Astrocyte (in vitro differentiated cells and primary cell): ENCODE data around the gene NOX3. TPM values are rescaled to one million over a fixed set of nuclear protein-coding genes. Genes with fewer than 3 reads are reported as not detected.

Experiments used
- DNase-seq: peaks from one replicate; pipeline ENCODE4 v3.0.0-alpha.2; 2010; ENCODE audit warnings: low read depth
- FAIRE-seq: peaks from 2 replicates; lab custom pipeline; 2011; peaks lifted over from hg19 to GRCh38; lab: Jason Lieb, UNC
- H2AFZ ChIP-seq: 2 replicates; pipeline ENCODE4 v1.6.0; 2012; ENCODE audit warnings: low read depth, low read length, inconsistent platforms
- H3K27ac ChIP-seq: 2 replicates; pipeline ENCODE4 v1.5.1; 2011; ENCODE audit warnings: low read depth, low read length, inconsistent platforms
- H3K27me3 ChIP-seq: 2 replicates; pipeline ENCODE4 v1.6.0; 2011; ENCODE audit warnings: low read length, inconsistent platforms; ENCODE audit not compliant: insufficient read depth
- H3K36me3 ChIP-seq: 2 replicates; pipeline ENCODE4 v1.5.1; 2011; ENCODE audit warnings: low read length, inconsistent platforms; ENCODE audit not compliant: insufficient read depth
- H3K4me1 ChIP-seq: 2 replicates; pipeline ENCODE4 v1.5.1; 2011; ENCODE audit warnings: low read length, inconsistent platforms; ENCODE audit not compliant: insufficient read depth
- H3K4me2 ChIP-seq: 2 replicates; pipeline ENCODE4 v1.6.0; 2012; ENCODE audit warnings: low read length, inconsistent platforms
- H3K4me3 ChIP-seq: 2 replicates; pipeline ENCODE4 v1.5.1; 2011; ENCODE audit warnings: low read depth, mild to moderate bottlenecking, low read length, inconsistent platforms; ENCODE audit not compliant: insufficient read depth
- H3K79me2 ChIP-seq: 2 replicates; pipeline ENCODE4 v1.6.0; 2012; ENCODE audit warnings: mild to moderate bottlenecking, low read length, inconsistent platforms; ENCODE audit not compliant: insufficient read depth
- H3K9ac ChIP-seq: 2 replicates; pipeline ENCODE4 v1.6.0; 2012; ENCODE audit warnings: mild to moderate bottlenecking, low read length, inconsistent platforms
- H3K9me3 ChIP-seq: 2 replicates; pipeline ENCODE4 v1.5.1; 2012; ENCODE audit warnings: low read depth, mild to moderate bottlenecking, low read length, inconsistent platforms; ENCODE audit not compliant: insufficient read depth
- H4K20me1 ChIP-seq: 2 replicates; pipeline ENCODE4 v1.6.0; 2012; ENCODE audit warnings: low read length, inconsistent platforms; ENCODE audit not compliant: insufficient read depth
- H3K27ac Mint-ChIP-seq: one replicate; pipeline ENCODE4 v1.8.0; 2021; ENCODE audit warnings: mild to moderate bottlenecking, mixed read lengths; ENCODE audit not compliant: unreplicated experiment
- H3K27me3 Mint-ChIP-seq: one replicate; pipeline ENCODE4 v1.8.0; 2021; ENCODE audit warnings: low read depth, mixed read lengths; ENCODE audit not compliant: unreplicated experiment
- H3K36me3 Mint-ChIP-seq: one replicate; pipeline ENCODE4 v1.8.0; 2021; ENCODE audit warnings: low read depth, mixed read lengths; ENCODE audit not compliant: unreplicated experiment
- H3K4me1 Mint-ChIP-seq: one replicate; pipeline ENCODE4 v1.8.0; 2021; ENCODE audit warnings: low read depth, mixed read lengths; ENCODE audit not compliant: unreplicated experiment
- H3K4me3 Mint-ChIP-seq: one replicate; pipeline ENCODE4 v1.8.0; 2021; ENCODE audit warnings: mild to moderate bottlenecking, moderate library complexity, mixed read lengths; ENCODE audit not compliant: unreplicated experiment
- H3K9me3 Mint-ChIP-seq: one replicate; pipeline ENCODE4 v1.8.0; 2021; ENCODE audit warnings: mild to moderate bottlenecking, mixed read lengths; ENCODE audit not compliant: unreplicated experiment
- CTCF ChIP-seq: IDR thresholded peaks from 2 replicates; pipeline ENCODE4 v1.5.1; 2011; ENCODE audit warnings: low read depth, mild to moderate bottlenecking, inconsistent platforms, low read length, moderate library complexity; ENCODE audit not compliant: insufficient read depth
- EZH2 ChIP-seq: IDR thresholded peaks from 2 replicates; pipeline ENCODE4 v1.6.1; 2012; ENCODE audit warnings: mild to moderate bottlenecking, low read length, inconsistent platforms; ENCODE audit not compliant: insufficient read depth
- total RNA-seq: library from RNA; stranded (reverse); gene quantifications from 2 replicates; pipeline ENCODE4 v1.2.1, GENCODE V29; 2021

The NOX3 gene
- total RNA-seq, 1 donor from 2014 or later: 0.30 TPM

- no peak overlapping the region for H3K9ac ChIP-seq
- FAIRE-seq: no peak
- H3K27ac ChIP-seq: no peak overlapping the region
- no peaks in the 10 kb centered on the region for H3K36me3 Mint-ChIP-seq
- no peak overlapping the region for H3K27ac Mint-ChIP-seq
- TF ChIP-seq EZH2 (no peak), CTCF (no peak)
- H3K27me3 ChIP-seq: no peaks in the 10 kb centered on the region
- no peaks in the 10 kb centered on the region for H3K79me2 ChIP-seq
- no peak overlapping the region for H3K4me3 ChIP-seq
- no peaks in the 10 kb centered on the region for H3K27me3 Mint-ChIP-seq
- H3K9me3 Mint-ChIP-seq: no peaks in the 10 kb centered on the region
- no peak overlapping the region for H3K4me3 Mint-ChIP-seq
- no peak overlapping the region for H3K4me2 ChIP-seq
- H4K20me1 ChIP-seq: no peaks in the 10 kb centered on the region
- peak; percentile 78 for DNase-seq
- H3K36me3 ChIP-seq: no peaks in the 10 kb centered on the region
- no peak overlapping the region for H2AFZ ChIP-seq
- no peaks in the 10 kb centered on the region for H3K9me3 ChIP-seq
- H3K4me1 Mint-ChIP-seq: no peaks in the 10 kb centered on the region
- H3K4me1 ChIP-seq: no peaks in the 10 kb centered on the region
Observed at GRCh38 chr6:155483858-155484257, 28.2 kb upstream of the NOX3 start.

- H3K4me3 ChIP-seq: no peak overlapping the region
- TF ChIP-seq EZH2 (no peak), CTCF (no peak)
- DNase-seq (peak; percentile 66), FAIRE-seq (peak; percentile 72)
- H3K9ac ChIP-seq: no peak overlapping the region
- Mint-ChIP-seq H3K9me3 (no peaks in the 10 kb centered on the region), H3K4me1 (no peaks in the 10 kb centered on the region), H3K27me3 (no peaks in the 10 kb centered on the region), H3K36me3 (no peaks in the 10 kb centered on the region), H3K4me3 (no peak overlapping the region), H3K27ac (no peak overlapping the region)
- no peaks in the 10 kb centered on the region for H3K79me2 ChIP-seq
- H3K4me1 ChIP-seq: no peaks in the 10 kb centered on the region
- H3K36me3 ChIP-seq: no peaks in the 10 kb centered on the region
- H3K27ac ChIP-seq: no peak overlapping the region
- no peaks in the 10 kb centered on the region for H3K27me3 ChIP-seq
- peak overlapping the region; percentile 24 for H3K4me2 ChIP-seq
- H3K9me3 ChIP-seq: no peaks in the 10 kb centered on the region
- H2AFZ ChIP-seq: peak overlapping the region; percentile 3
- H4K20me1 ChIP-seq: no peaks in the 10 kb centered on the region
Observed at GRCh38 chr6:155481215-155481614, 25.6 kb upstream of the NOX3 start.

GRCh38 chr6:155473741-155474140 lies 18.1 kb upstream of the NOX3 start:
- Histone ChIP-seq H2AFZ (no peak overlapping the region), H3K9me3 (peaks cover 9% of the 10 kb centered on the region)
- peaks cover 12% of the 10 kb centered on the region for H3K9me3 Mint-ChIP-seq

More at GRCh38 chr6:155473741-155474140, 18.1 kb upstream of the NOX3 start:
- Histone ChIP-seq H3K4me2 (no peak overlapping the region), H3K4me3 (no peak overlapping the region), H4K20me1 (no peaks in the 10 kb centered on the region), H3K27me3 (no peaks in the 10 kb centered on the region), H3K36me3 (no peaks in the 10 kb centered on the region), H3K27ac (no peak overlapping the region), H3K9ac (no peak overlapping the region), H3K79me2 (no peaks in the 10 kb centered on the region), H3K4me1 (no peaks in the 10 kb centered on the region)
- Mint-ChIP-seq H3K4me1 (no peaks in the 10 kb centered on the region), H3K27ac (no peak overlapping the region), H3K27me3 (no peaks in the 10 kb centered on the region), H3K4me3 (no peak overlapping the region), H3K36me3 (no peaks in the 10 kb centered on the region)
- no peak for FAIRE-seq
- peak; percentile 65 for DNase-seq
- no peak for TF ChIP-seq CTCF
- TF ChIP-seq EZH2: no peak
